HepG2 (cell line): ENCODE measurements around the gene CD4. TPM values are rescaled to one million over a fixed set of nuclear protein-coding genes. Genes with fewer than 3 reads are reported as not detected.
A peak's percentile ranks its signal among the peaks of the same experiment; 100 is the strongest.

Source experiments
- ATAC-seq: fragments of 200-7000 bp; cut with Tn5 transposase; 3 replicates; pipeline ENCODE4 v1.9.1; 2020; ENCODE audit warnings: mild to moderate bottlenecking, moderate library complexity
- BruUV-seq: library from RNA; stranded (reverse); fragments of 400-500 nt; replicated peaks from 2 replicates; lab custom pipeline; 2021; lab: Mats Ljungman, UMichigan
- CTCF ChIA-PET: fragments of 300-600 bp; formaldehyde crosslinking; extraction: SDS; loops from one replicate; lab custom pipeline; 2021; ENCODE audit warnings: low total read pairs, inconsistent platforms, low intra/inter-chr PET ratio; lab: Yijun Ruan, JAX
- POLR2A ChIA-PET: fragments of 350-600 bp; sonication (Branson Sonifier 250); formaldehyde crosslinking; loops from one replicate; lab custom pipeline; 2020; ENCODE audit warnings: antibody characterized with exemption, inconsistent platforms; lab: Yijun Ruan, JAX
- DNase-seq: peaks from one replicate; pipeline ENCODE4 v3.0.0-alpha.2; 2015; ENCODE audit warnings: low spot score
- FAIRE-seq: peaks from 3 replicates; lab custom pipeline; 2011; peaks lifted over from hg19 to GRCh38; lab: Jason Lieb, UNC
- H2AFZ ChIP-seq: one replicate; pipeline ENCODE4 v1.6.1; 2011; ENCODE audit warnings: low read length, inconsistent platforms
- H3K27ac ChIP-seq: fragments of 300-600 bp; 3 replicates; pipeline ENCODE4 v1.8.0; 2011; ENCODE audit warnings: mixed run types, mild to moderate bottlenecking, mixed read lengths, low read length, inconsistent platforms; ENCODE audit not compliant: insufficient read depth; ENCODE audit errors: extremely low read length
- H3K27me3 ChIP-seq, 2 experiments: fragments of 200-600 bp in 1 of 2; 2 replicates in 1 of 2; 3 replicates in 1 of 2; pipeline versions ENCODE4 v1.6.0 to v1.8.0; 2011; ENCODE audit warnings: low read length in 2 of 2, mild to moderate bottlenecking in 2 of 2, moderate library complexity in 2 of 2, inconsistent platforms in 1 of 2; ENCODE audit not compliant: insufficient read depth in 2 of 2, control insufficient read depth in 1 of 2
- H3K36me3 ChIP-seq, 2 experiments: fragments of 200-600 bp in 1 of 2; replicated peaks in 1 of 2; 2 replicates in 1 of 2; 3 replicates in 1 of 2; pipeline versions ENCODE4 v1.5.1 to v1.8.0; 2011; ENCODE audit warnings: low read length in 2 of 2, inconsistent platforms in 1 of 2; ENCODE audit not compliant: insufficient read depth in 2 of 2, control insufficient read depth in 1 of 2
- H3K4me1 ChIP-seq: 2 replicates; pipeline ENCODE4 v1.5.1; 2012; ENCODE audit warnings: low read length, inconsistent platforms; ENCODE audit not compliant: insufficient read depth
- H3K4me2 ChIP-seq: 2 replicates; pipeline ENCODE4 v1.6.0; 2011; ENCODE audit warnings: low read depth, low read length, inconsistent platforms
- H3K4me3 ChIP-seq, 3 experiments: fragments of 200-600 bp in 1 of 3; sonication (generic), shearing (Covaris generic) in 1 of 3; replicated peaks in 1 of 3; 2 replicates each; pipeline ENCODE4 v1.5.1; 2011 to 2016; ENCODE audit warnings: low read length in 3 of 3, inconsistent platforms in 2 of 3, low read depth in 2 of 3, mild to moderate bottlenecking in 2 of 3, control low read depth in 1 of 3, mixed read lengths in 1 of 3; ENCODE audit not compliant: insufficient read depth in 1 of 3
- H3K79me2 ChIP-seq: one replicate; pipeline ENCODE4 v1.6.1; 2011; ENCODE audit warnings: low read length, inconsistent platforms; ENCODE audit not compliant: insufficient read depth
- H3K9ac ChIP-seq: 2 replicates; pipeline ENCODE4 v1.6.0; 2011; ENCODE audit warnings: mild to moderate bottlenecking, low read depth, low read length, inconsistent platforms; ENCODE audit not compliant: insufficient read depth
- H3K9me3 ChIP-seq: 2 replicates; pipeline ENCODE4 v1.5.1; 2012; ENCODE audit warnings: mild to moderate bottlenecking, low read length
- H4K20me1 ChIP-seq: 2 replicates; pipeline ENCODE4 v1.6.0; 2011; ENCODE audit warnings: inconsistent platforms, mild to moderate bottlenecking, low read length, moderate library complexity; ENCODE audit not compliant: insufficient read depth
- AGO2 ChIP-seq: fragments of 200-400 bp; formaldehyde crosslinking; optimal IDR thresholded peaks from 2 replicates; pipeline ENCODE3; 2017; ENCODE audit warnings: mild to moderate bottlenecking, low read depth, low read length, moderate library complexity
- ATF1 ChIP-seq: IDR thresholded peaks from 2 replicates; pipeline ENCODE4 v1.6.1; 2016; ENCODE audit warnings: mild to moderate bottlenecking, control low read depth
- HNRNPL ChIP-seq: fragments of 200-400 bp; formaldehyde crosslinking; IDR thresholded peaks from 2 replicates; pipeline ENCODE4 v1.6.1; 2017; ENCODE audit warnings: mild to moderate bottlenecking, low read depth, low read length
- NFAT5 ChIP-seq: sonication (generic); formaldehyde crosslinking; IDR thresholded peaks from 2 replicates; pipeline ENCODE4 v1.4.0; 2020; ENCODE audit warnings: missing genetic modification reagents
- ZMAT3 ChIP-seq: sonication (generic); formaldehyde crosslinking; conservative IDR thresholded peaks from 2 replicates; pipeline ENCODE4 v1.7.0; 2021; ENCODE audit warnings: missing genetic modification reagents
- ZMAT5 ChIP-seq: sonication (generic); formaldehyde crosslinking; IDR thresholded peaks from 2 replicates; pipeline ENCODE4 v1.5.0; 2020; ENCODE audit warnings: mild to moderate bottlenecking, low read depth, missing genetic modification reagents, borderline replicate concordance
- ZNF20 ChIP-seq: sonication (generic); formaldehyde crosslinking; IDR thresholded peaks from 2 replicates; pipeline ENCODE4 v1.4.0; 2020; ENCODE audit warnings: mild to moderate bottlenecking, moderate library complexity, missing genetic modification reagents
- ZNF263 ChIP-seq: sonication (generic); formaldehyde crosslinking; IDR thresholded peaks from 2 replicates; pipeline ENCODE4 v1.4.0; 2020; ENCODE audit warnings: missing genetic modification reagents
- ZNF407 ChIP-seq: sonication (generic); formaldehyde crosslinking; IDR thresholded peaks from one replicate; pipeline ENCODE4 v1.5.1; 2020; ENCODE audit warnings: mild to moderate bottlenecking, missing genetic modification reagents; ENCODE audit errors: not compliant biosample characterization
- ZNF432 ChIP-seq: sonication (generic); formaldehyde crosslinking; IDR thresholded peaks from 2 replicates; pipeline ENCODE4 v1.5.0; 2020; ENCODE audit warnings: missing genetic modification reagents, mild to moderate bottlenecking, borderline replicate concordance
- ZNF841 ChIP-seq: sonication (generic); formaldehyde crosslinking; IDR thresholded peaks from 2 replicates; pipeline ENCODE4 v1.8.1; 2023; ENCODE audit warnings: missing genetic modification reagents, borderline replicate concordance
- WGBS: methylation state at CpG from one replicate; pipeline ENCODE4 v1.1.6; 2017; ENCODE audit warnings: low lambda C conversion rate; 5-methylcytosine and 5-hydroxymethylcytosine counted together
- in situ Hi-C: cut with HindIII; loops from 2 replicates; pipeline ENCODE4 v1.10.0; 2017; ENCODE audit warnings: low pct_unique_long_range_greater_than_20kb; ENCODE audit not compliant: extremely low pct_ligation_motif_present
- intact Hi-C: fragments of 100-400 bp; cut with micrococcal nuclease; formaldehyde crosslinking; loops from one replicate; pipeline ENCODE4 v1.10.0; 2022; ENCODE audit not compliant: unreplicated experiment
- polyA plus RNA-seq, 8 experiments: library from polyadenylated mRNA; depleted of rRNA in 3 of 8; stranded (reverse) in 7 of 8; unstranded in 1 of 8; fragments of >200 nt; fragmentation: Illumina TruSeq in 4 of 8; extraction: Trizol in 4 of 8; gene quantifications; 2 replicates each; pipeline versions ENCODE4 v1.2.1 to v1.2.3, GENCODE V29; 2011 to 2016; ENCODE audit warnings: low read depth in 4 of 8, missing spikeins in 1 of 8, mixed read lengths in 1 of 8; ENCODE audit not compliant: insufficient read depth in 1 of 8
- total RNA-seq, 5 experiments: library from RNA; depleted of rRNA; stranded (reverse); fragments of >200 nt; fragmentation: Illumina TruSeq; extraction: Trizol; gene quantifications; 2 replicates each; pipeline ENCODE4 v1.2.3, GENCODE V29; 2016; ENCODE audit warnings: low read depth in 1 of 5

CD4 gene
- total and polyA plus RNA-seq, 2 of the 13 experiments (the other 11 are each of a cell fraction or from before 2014, with no cell fraction given): 0.07 to 0.95 TPM

GRCh38 chr12:6771091-6771495, 18.2 kb upstream of the CD4 start:
- in situ Hi-C loops (no loop called here), intact Hi-C loops (no loop called here)
- DNase-seq (no peak), ATAC-seq (no peak), FAIRE-seq (no peak)
- ChIA-PET POLR2A (interaction anchor here (0.9 to 8.3 kb wide), 3 partner anchors 9 to 47 kb away, joined by 3 to 162 read pairs (median 4); partner anchors contain the start of genes COPS7A and MLF2), CTCF (no interaction called here)
- no TSS peak for BruUV-seq
- Histone ChIP-seq H3K4me3 (no peak overlapping the region), H3K27me3 (no peaks in the 10 kb centered on the region), H2AFZ (no peak overlapping the region), H3K36me3 (peaks cover 0 to 11% of the 10 kb centered on the region in 2 experiments; a peak in 1 of 5 replicates), H3K4me2 (no peak overlapping the region), H3K9me3 (no peaks in the 10 kb centered on the region), H4K20me1 (0 out of 2 replicates have a peak, but pooled peaks cover 6% of the 10 kb centered on the region), H3K9ac (no peak overlapping the region), H3K79me2 (peaks cover 20% of the 10 kb centered on the region), H3K4me1 (peaks cover 70% of the 10 kb centered on the region), H3K27ac (no peak overlapping the region)
- no CpG with 5 or more reads among the region's 4 CpGs for WGBS
- TF ChIP-seq ZNF407 (CRISPR knock-in tag) (no peak), AGO2 (peak; percentile 59), ATF1 (CRISPR knock-in tag) (no peak), ZNF432 (CRISPR knock-in tag) (no peak), ZMAT3 (CRISPR knock-in tag) (no peak), ZNF20 (CRISPR knock-in tag) (no peak), HNRNPL (0 out of 2 replicates have a peak, but pooled peaks have one; percentile 62), ZNF263 (CRISPR knock-in tag) (0 out of 2 replicates have a peak, but pooled peaks have one; percentile 8), ZMAT5 (CRISPR knock-in tag) (no peak), ZNF841 (no peak), NFAT5 (CRISPR knock-in tag) (0 out of 2 replicates have a peak, but pooled peaks have one; percentile 22)
